OCI-M1 (cell line): ENCODE measurements around the gene ARMC9.

Experiments used
- DNase-seq: peaks from one replicate; lab custom pipeline; 2025; lab: John Stamatoyannopoulos, UW

ARMC9 gene

GRCh38 chr2:231286964-231287363 lies 88.5 kb downstream of the ARMC9 start:
- DNase-seq: no peak

GRCh38 chr2:231287696-231288095 lies 89.3 kb downstream of the ARMC9 start:
- no peak for DNase-seq

- no peak for DNase-seq
Observed at GRCh38 chr2:231288590-231288989, 90.2 kb downstream of the ARMC9 start.

- DNase-seq: no peak
Observed at GRCh38 chr2:231290321-231291015, 92.0 kb downstream of the ARMC9 start.

GRCh38 chr2:231292472-231293134 lies 94.2 kb downstream of the ARMC9 start:
- DNase-seq: no peak

GRCh38 chr2:231293163-231293562 lies 94.7 kb downstream of the ARMC9 start:
- DNase-seq: no peak

GRCh38 chr2:231294116-231294515 lies 95.7 kb downstream of the ARMC9 start:
- no peak for DNase-seq

GRCh38 chr2:231294571-231295362 lies 96.3 kb downstream of the ARMC9 start:
- peak; percentile 27 for DNase-seq

GRCh38 chr2:231295363-231295655 lies 96.9 kb downstream of the ARMC9 start:
- no peak for DNase-seq

- DNase-seq: no peak
Observed at GRCh38 chr2:231296401-231296974, 98.1 kb downstream of the ARMC9 start.

- DNase-seq: peak; percentile 78
Observed at GRCh38 chr2:231297108-231297908, 98.9 kb downstream of the ARMC9 start.

GRCh38 chr2:231298091-231298490 lies 99.7 kb downstream of the ARMC9 start:
- no peak for DNase-seq

GRCh38 chr2:231299267-231299666 lies 100.8 kb downstream of the ARMC9 start:
- DNase-seq: no peak

- DNase-seq: no peak
Observed at GRCh38 chr2:231300020-231300721, 101.7 kb downstream of the ARMC9 start.

- DNase-seq: no peak
Observed at GRCh38 chr2:231300722-231301076, 102.3 kb downstream of the ARMC9 start.

GRCh38 chr2:231304259-231304658 lies 105.8 kb downstream of the ARMC9 start:
- DNase-seq: peak; percentile 10

GRCh38 chr2:231305221-231305620 lies 106.8 kb downstream of the ARMC9 start:
- no peak for DNase-seq

GRCh38 chr2:231306791-231307393 lies 108.5 kb downstream of the ARMC9 start:
- no peak for DNase-seq

- DNase-seq: no peak
Observed at GRCh38 chr2:231308219-231308618, 109.8 kb downstream of the ARMC9 start.

- no peak for DNase-seq
Observed at GRCh38 chr2:231308631-231309428, 110.4 kb downstream of the ARMC9 start.
